NT2/D1 (cell line): ENCODE data around the gene LRG1.

Experiments used
- SUZ12 ChIP-seq: IDR thresholded peaks from 2 replicates; pipeline ENCODE4 v1.6.1; 2011; ENCODE audit not compliant: insufficient read length, insufficient read depth; ENCODE audit errors: extremely low read depth
- ZNF274 ChIP-seq: IDR thresholded peaks from 2 replicates; pipeline ENCODE4 v1.6.1; 2011; ENCODE audit warnings: mild to moderate bottlenecking, low read depth, low read length

- TF ChIP-seq ZNF274: no peak
- no peak for TF ChIP-seq SUZ12
Observed at GRCh38 chr19:4581666-4582553, 42.1 kb upstream of the LRG1 start.
